IMR-90 (cell line): ENCODE measurements around the gene DGKD. TPM values are rescaled to one million over a fixed set of nuclear protein-coding genes. Genes with fewer than 3 reads are reported as not detected.

Experiments used
- ATAC-seq: fragments of 200-7000 bp; cut with Tn5 transposase; 2 replicates; pipeline ENCODE4 v1.9.1; 2020; ENCODE audit warnings: low read depth, mild to moderate bottlenecking, moderate library complexity
- BruUV-seq: library from RNA; stranded (reverse); fragments of 400-500 nt; replicated peaks from 2 replicates; lab custom pipeline; 2021; lab: Mats Ljungman, UMichigan
- CTCF ChIA-PET: fragments of 300-600 bp; formaldehyde crosslinking; extraction: SDS; loops from one replicate; lab custom pipeline; 2021; ENCODE audit warnings: antibody characterized with exemption; lab: Yijun Ruan, JAX
- POLR2A ChIA-PET: fragments of 300-600 bp; sonication (Branson Sonifier 250); formaldehyde crosslinking; loops from one replicate; lab custom pipeline; 2022; ENCODE audit warnings: antibody characterized with exemption; ENCODE audit not compliant: unreplicated experiment; lab: Charles Lee
- DNase-seq: peaks from one replicate; pipeline ENCODE4 v3.0.0; 2013
- H2AFZ ChIP-seq: replicated peaks from 2 replicates; pipeline ENCODE3; 2013; ENCODE audit warnings: low read length, mild to moderate bottlenecking; ENCODE audit not compliant: poor library complexity
- H2AK5ac ChIP-seq: 2 replicates; pipeline ENCODE4 v1.6.1; 2013; ENCODE audit warnings: low read depth, low read length, inconsistent platforms
- H2AK9ac ChIP-seq: replicated peaks from 2 replicates; pipeline ENCODE3; 2013; ENCODE audit warnings: mild to moderate bottlenecking, low read depth, low read length, moderate library complexity; ENCODE audit not compliant: poor library complexity
- H2BK120ac ChIP-seq: 2 replicates; pipeline ENCODE4 v1.6.1; 2013; ENCODE audit warnings: low read depth, low read length, inconsistent platforms
- H2BK15ac ChIP-seq: 3 replicates; pipeline ENCODE4 v1.6.1; 2013; ENCODE audit warnings: low read depth, low read length, inconsistent platforms
- H2BK20ac ChIP-seq: 2 replicates; pipeline ENCODE4 v1.6.1; 2013; ENCODE audit warnings: low read depth, mild to moderate bottlenecking, inconsistent platforms, low read length, moderate library complexity
- H2BK5ac ChIP-seq: 2 replicates; pipeline ENCODE4 v1.6.1; 2013; ENCODE audit warnings: mild to moderate bottlenecking, low read depth, low read length, inconsistent platforms; ENCODE audit not compliant: poor library complexity, severe bottlenecking
- H3K14ac ChIP-seq: replicated peaks from 2 replicates; pipeline ENCODE4 v1.6.1; 2013; ENCODE audit warnings: low read depth, low read length, inconsistent platforms
- H3K18ac ChIP-seq: 2 replicates; pipeline ENCODE4 v1.6.1; 2013; ENCODE audit warnings: low read depth, low read length, control low read depth
- H3K23ac ChIP-seq: 2 replicates; pipeline ENCODE4 v1.6.1; 2013; ENCODE audit warnings: low read depth, low read length, inconsistent platforms
- H3K27ac ChIP-seq: 2 replicates; pipeline ENCODE4 v1.5.1; 2013; ENCODE audit warnings: mild to moderate bottlenecking, control low read depth, low read length; ENCODE audit not compliant: insufficient read depth
- H3K27me3 ChIP-seq: 2 replicates; pipeline ENCODE4 v1.6.1; 2013; ENCODE audit warnings: low read length; ENCODE audit not compliant: control insufficient read depth, insufficient read depth
- H3K36me3 ChIP-seq: 2 replicates; pipeline ENCODE4 v1.6.1; 2013; ENCODE audit warnings: low read length, mixed read lengths; ENCODE audit not compliant: control insufficient read depth, insufficient read depth
- H3K4ac ChIP-seq: 2 replicates; pipeline ENCODE4 v1.6.1; 2013; ENCODE audit warnings: low read depth, low read length, inconsistent platforms
- H3K4me1 ChIP-seq: 2 replicates; pipeline ENCODE4 v1.6.1; 2013; ENCODE audit warnings: low read length, mixed read lengths; ENCODE audit not compliant: control insufficient read depth, insufficient read depth
- H3K4me2 ChIP-seq: 2 replicates; pipeline ENCODE4 v1.6.1; 2013; ENCODE audit warnings: low read depth, mild to moderate bottlenecking, control low read depth, low read length, moderate library complexity
- H3K4me3 ChIP-seq: 2 replicates; pipeline ENCODE4 v1.5.1; 2013; ENCODE audit warnings: low read depth, mild to moderate bottlenecking, control low read depth, low read length, moderate library complexity; ENCODE audit not compliant: insufficient read depth
- H3K56ac ChIP-seq: 2 replicates; pipeline ENCODE4 v1.6.1; 2013; ENCODE audit warnings: low read length, inconsistent platforms; ENCODE audit not compliant: insufficient read depth; ENCODE audit errors: extremely low read depth
- H3K79me1 ChIP-seq, 2 experiments: 2 replicates each; pipeline ENCODE4 v1.6.1; 2013; ENCODE audit warnings: low read length in 2 of 2, inconsistent platforms in 1 of 2, low read depth in 1 of 2
- H3K9ac ChIP-seq: 2 replicates; pipeline ENCODE4 v1.6.1; 2013; ENCODE audit warnings: low read depth, low read length, control low read depth
- H3K9me1 ChIP-seq: 2 replicates; pipeline ENCODE4 v1.6.1; 2013; ENCODE audit warnings: low read length, inconsistent platforms; ENCODE audit not compliant: insufficient read depth
- H3K9me3 ChIP-seq: 2 replicates; pipeline ENCODE4 v1.6.1; 2013; ENCODE audit warnings: low read length; ENCODE audit not compliant: control insufficient read depth, insufficient read depth
- H4K20me1 ChIP-seq: 2 replicates; pipeline ENCODE4 v1.6.1; 2013; ENCODE audit warnings: low read length, inconsistent platforms; ENCODE audit not compliant: insufficient read depth
- H4K5ac ChIP-seq: 2 replicates; pipeline ENCODE4 v1.6.1; 2013; ENCODE audit warnings: mild to moderate bottlenecking, low read depth, low read length, control low read depth
- H4K8ac ChIP-seq, 2 experiments: 2 replicates each; pipeline ENCODE4 v1.6.1; 2013; ENCODE audit warnings: low read depth in 2 of 2, low read length in 2 of 2, control low read depth in 1 of 2, inconsistent platforms in 1 of 2
- H4K91ac ChIP-seq: 2 replicates; pipeline ENCODE4 v1.6.1; 2013; ENCODE audit warnings: low read depth, low read length, inconsistent platforms; ENCODE audit not compliant: insufficient read depth
- BHLHE40 ChIP-seq: fragments of 150-350 bp; IDR thresholded peaks from 2 replicates; pipeline ENCODE4 v1.6.1; 2016; ENCODE audit warnings: mild to moderate bottlenecking, low read depth, low read length
- CEBPB ChIP-seq: IDR thresholded peaks from 2 replicates; pipeline ENCODE4 v1.6.1; 2012; ENCODE audit warnings: low read depth, low read length, improper control_type of control experiment
- CTCF ChIP-seq: conservative IDR thresholded peaks from 2 replicates; pipeline ENCODE4 v1.5.1; 2012; ENCODE audit warnings: mild to moderate bottlenecking, low read depth, low read length, improper control_type of control experiment
- ELK1 ChIP-seq: fragments of 150-350 bp; IDR thresholded peaks from 2 replicates; pipeline ENCODE4 v1.6.1; 2016; ENCODE audit warnings: low read depth, mild to moderate bottlenecking, low read length, moderate library complexity, borderline replicate concordance
- FOS ChIP-seq: fragments of 150-350 bp; IDR thresholded peaks from 2 replicates; pipeline ENCODE4 v1.6.1; 2016; ENCODE audit warnings: low read depth, low read length
- MAFK ChIP-seq: IDR thresholded peaks from 2 replicates; pipeline ENCODE4 v1.6.1; 2012; ENCODE audit warnings: low read depth, low read length, improper control_type of control experiment
- MAZ ChIP-seq: IDR thresholded peaks from 2 replicates; pipeline ENCODE4 v1.6.1; 2012; ENCODE audit warnings: low read depth, mild to moderate bottlenecking, low read length, improper control_type of control experiment, moderate library complexity, borderline replicate concordance
- MXI1 ChIP-seq: IDR thresholded peaks from 2 replicates; pipeline ENCODE4 v1.6.1; 2012; ENCODE audit warnings: low read depth, mild to moderate bottlenecking, low read length, moderate library complexity, borderline replicate concordance
- NFE2L2 ChIP-seq: fragments of 150-350 bp; IDR thresholded peaks from 2 replicates; pipeline ENCODE4 v1.6.1; 2016; ENCODE audit warnings: low read depth, mild to moderate bottlenecking, low read length
- POLR2A ChIP-seq: IDR thresholded peaks from 2 replicates; pipeline ENCODE4 v1.6.1; 2012; ENCODE audit warnings: mild to moderate bottlenecking, low read depth, low read length
- RAD21 ChIP-seq: IDR thresholded peaks from 2 replicates; pipeline ENCODE4 v1.6.1; 2012; ENCODE audit warnings: low read length, improper control_type of control experiment
- RCOR1 ChIP-seq: IDR thresholded peaks from 2 replicates; pipeline ENCODE4 v1.6.1; 2012; ENCODE audit warnings: mild to moderate bottlenecking, low read length, improper control_type of control experiment; ENCODE audit not compliant: insufficient replicate concordance
- RFX5 ChIP-seq: IDR thresholded peaks from 2 replicates; pipeline ENCODE4 v1.8.0; 2012; ENCODE audit warnings: low read depth, mild to moderate bottlenecking, low read length, moderate library complexity
- SMC3 ChIP-seq: fragments of 150-350 bp; IDR thresholded peaks from 2 replicates; pipeline ENCODE4 v1.6.1; 2016; ENCODE audit warnings: low read depth, mild to moderate bottlenecking, antibody characterized with exemption, low read length, moderate library complexity
- USF2 ChIP-seq: fragments of 150-350 bp; IDR thresholded peaks from 2 replicates; pipeline ENCODE4 v1.6.1; 2017; ENCODE audit warnings: mild to moderate bottlenecking, antibody characterized with exemption, low read length, low read depth
- dilution Hi-C: fragments of 300-500 bp; cut with HindIII; formaldehyde crosslinking; loops from one replicate; pipeline ENCODE4 v1.14.3; 2018; ENCODE audit warnings: low sequenced_read_pairs; ENCODE audit not compliant: unreplicated experiment
- in situ Hi-C: fragments of 300-500 bp; cut with MboI; formaldehyde crosslinking; loops from 3 replicates; pipeline ENCODE4 v1.14.3; 2019; ENCODE audit warnings: low sequenced_read_pairs, inconsistent platforms, mixed read lengths
- intact Hi-C: fragments of 100-400 bp; cut with micrococcal nuclease; formaldehyde crosslinking; loops from 2 replicates; pipeline ENCODE4 v1.10.0; 2022
- polyA plus RNA-seq, 3 experiments: library from polyadenylated mRNA; depleted of rRNA; stranded (reverse); fragments of >200 nt; gene quantifications; 2 replicates each; pipeline ENCODE4 v1.2.3, GENCODE V29; 2012; ENCODE audit warnings: low replicate concordance in 1 of 3
- total RNA-seq: library from RNA; depleted of rRNA; stranded (reverse); fragments of >200 nt; gene quantifications from 2 replicates; pipeline ENCODE4 v1.2.3, GENCODE V29; 2012

The DGKD gene
- total and polyA plus RNA-seq, 2 of the 4 experiments (the other 2 are of a cell fraction) = 6.5 to 10.1 TPM

GRCh38 chr2:233404222-233404621, 49.9 kb downstream of the DGKD start:
- H3K9me1 ChIP-seq = no peaks in the 10 kb centered on the region
- in situ Hi-C loops = no loop called here
- H3K4me1 ChIP-seq = no peaks in the 10 kb centered on the region
- H3K9ac ChIP-seq = no peak overlapping the region
- H3K56ac ChIP-seq = no peak overlapping the region
- no peak overlapping the region for H2AK9ac ChIP-seq
- H3K9me3 ChIP-seq = no peaks in the 10 kb centered on the region
- H2BK120ac ChIP-seq = no peak overlapping the region
- ChIA-PET POLR2A (no interaction called here), CTCF (interaction anchor here (0.7 to 1.8 kb wide), 4 partner anchors 11 to 49 kb away, joined by 3 to 18 read pairs (median 4); no protein-coding TSS in a partner anchor)
- dilution Hi-C loops = no loop called here
- no TSS peak for BruUV-seq
- H3K4me2 ChIP-seq = no peak overlapping the region
- intact Hi-C loops = loop anchor here (1.0 kb wide), 1 partner anchor 39 kb away; no protein-coding TSS in a partner anchor
- H3K18ac ChIP-seq = no peak overlapping the region
- no peak overlapping the region for H2BK15ac ChIP-seq
- H4K91ac ChIP-seq = no peak overlapping the region
- no peak overlapping the region for H3K14ac ChIP-seq
- no peak overlapping the region for H3K4me3 ChIP-seq
- H3K4ac ChIP-seq = no peak overlapping the region
- TF ChIP-seq MAZ (no peak), BHLHE40 (no peak), FOS (no peak), SMC3 (peak; percentile 61), CEBPB (no peak), MAFK (no peak), ELK1 (no peak), RCOR1 (no peak), MXI1 (no peak), CTCF (peak; percentile 65), NFE2L2 (no peak), RFX5 (no peak), RAD21 (peak; percentile 77), USF2 (no peak), POLR2A (no peak)
- no peak overlapping the region for H3K23ac ChIP-seq
- no peak overlapping the region for H2BK5ac ChIP-seq
- no peak overlapping the region for H4K5ac ChIP-seq
- no peak overlapping the region for H3K27ac ChIP-seq
- H3K27me3 ChIP-seq = no peaks in the 10 kb centered on the region
- H4K20me1 ChIP-seq = no peaks in the 10 kb centered on the region
- ATAC-seq = peak; percentile 74; the same call in 1 of the 2 replicates
- H3K36me3 ChIP-seq = 0 out of 2 replicates have a peak, but pooled peaks cover 2% of the 10 kb centered on the region
- peaks cover 0 to 6% of the 10 kb centered on the region in 2 experiments; a peak in 3 of 4 replicates for H3K79me1 ChIP-seq
- H2BK20ac ChIP-seq = no peak overlapping the region
- H4K8ac ChIP-seq = no peak overlapping the region
- no peak overlapping the region for H2AK5ac ChIP-seq
- DNase-seq = peak; percentile 48
- no peak overlapping the region for H2AFZ ChIP-seq
